Mesenchymal stem cell (in vitro differentiated cells and primary cell): Measurements from ENCODE around the gene XRCC5.

Source experiments
- DNase-seq: peaks from one replicate; pipeline ENCODE4 v3.0.0-alpha.2; 2013
- H2AFZ ChIP-seq: one replicate; pipeline ENCODE4 v1.6.1; 2013; ENCODE audit warnings: low read depth, mild to moderate bottlenecking, control low read depth, inconsistent platforms, low read length, moderate library complexity
- H2AK5ac ChIP-seq: 2 replicates; pipeline ENCODE4 v1.6.1; 2013; ENCODE audit warnings: low read length, moderate library complexity, mild to moderate bottlenecking, inconsistent platforms; ENCODE audit not compliant: severe bottlenecking
- H2BK120ac ChIP-seq: one replicate; pipeline ENCODE4 v1.6.1; 2013; ENCODE audit warnings: low read depth, mild to moderate bottlenecking, inconsistent platforms, low read length, moderate library complexity
- H2BK12ac ChIP-seq, 2 experiments: one replicate each; pipeline ENCODE4 v1.6.1; 2013; ENCODE audit warnings: inconsistent platforms in 2 of 2, low read length in 2 of 2, mild to moderate bottlenecking in 2 of 2, moderate library complexity in 2 of 2, control low read depth in 1 of 2
- H2BK15ac ChIP-seq: one replicate; pipeline ENCODE4 v1.6.1; 2013; ENCODE audit warnings: mild to moderate bottlenecking, low read depth, inconsistent platforms; ENCODE audit not compliant: poor library complexity, severe bottlenecking
- H2BK5ac ChIP-seq: 2 replicates; pipeline ENCODE4 v1.6.1; 2013; ENCODE audit warnings: low read depth, mild to moderate bottlenecking, low read length, control low read depth, inconsistent platforms; ENCODE audit not compliant: poor library complexity, severe bottlenecking
- H3K14ac ChIP-seq, 2 experiments: one replicate each; pipeline ENCODE4 v1.6.1; 2013; ENCODE audit warnings: inconsistent platforms in 2 of 2, low read length in 2 of 2, control low read depth in 1 of 2, mild to moderate bottlenecking in 1 of 2, moderate library complexity in 1 of 2
- H3K18ac ChIP-seq, 2 experiments: one replicate each; pipeline ENCODE4 v1.6.1; 2013; ENCODE audit warnings: inconsistent platforms in 2 of 2, low read length in 2 of 2, control low read depth in 1 of 2, low read depth in 1 of 2, mild to moderate bottlenecking in 1 of 2
- H3K23ac ChIP-seq, 2 experiments: one replicate each; pipeline ENCODE4 v1.6.1; 2013; ENCODE audit warnings: inconsistent platforms in 2 of 2, low read length in 2 of 2, mild to moderate bottlenecking in 2 of 2, moderate library complexity in 2 of 2, control low read depth in 1 of 2
- H3K27ac ChIP-seq: 2 replicates; pipeline ENCODE4 v1.5.1; 2013; ENCODE audit warnings: mild to moderate bottlenecking, moderate library complexity, low read length, control low read depth, inconsistent platforms; ENCODE audit not compliant: poor library complexity, severe bottlenecking
- H3K27me3 ChIP-seq, 2 experiments: 2 replicates each; pipeline versions ENCODE4 v1.6.1 to v1.7.0; 2013; ENCODE audit warnings: low read length in 2 of 2, mild to moderate bottlenecking in 2 of 2, moderate library complexity in 2 of 2, control low read depth in 1 of 2, inconsistent platforms in 1 of 2; ENCODE audit not compliant: control insufficient read depth in 1 of 2, insufficient read depth in 1 of 2
- H3K36me3 ChIP-seq, 2 experiments: 2 replicates each; pipeline versions ENCODE4 v1.6.1 to v1.7.0; 2013; ENCODE audit warnings: low read length in 2 of 2, control low read depth in 1 of 2, inconsistent platforms in 1 of 2, low read depth in 1 of 2, mild to moderate bottlenecking in 1 of 2; ENCODE audit not compliant: insufficient read depth in 2 of 2, control insufficient read depth in 1 of 2
- H3K4ac ChIP-seq, 2 experiments: one replicate each; pipeline ENCODE4 v1.6.1; 2013; ENCODE audit warnings: inconsistent platforms in 2 of 2, low read length in 2 of 2, mild to moderate bottlenecking in 2 of 2, moderate library complexity in 2 of 2, control low read depth in 1 of 2, low read depth in 1 of 2
- H3K4me1 ChIP-seq: 2 replicates; pipeline ENCODE4 v1.6.1; 2013; ENCODE audit warnings: low read depth, low read length, control low read depth; ENCODE audit not compliant: control insufficient read depth, insufficient read depth
- H3K4me2 ChIP-seq: 2 replicates; pipeline ENCODE4 v1.6.1; 2013; ENCODE audit warnings: low read length, mild to moderate bottlenecking, inconsistent platforms; ENCODE audit not compliant: poor library complexity, severe bottlenecking
- H3K4me3 ChIP-seq, 2 experiments: 2 replicates each; pipeline versions ENCODE4 v1.5.1 to v1.7.0; 2013; ENCODE audit warnings: low read length in 2 of 2, mild to moderate bottlenecking in 2 of 2, control low read depth in 1 of 2, low read depth in 1 of 2; ENCODE audit not compliant: insufficient read depth in 1 of 2
- H3K79me1 ChIP-seq: replicated peaks from 2 replicates; pipeline ENCODE4 v1.6.1; 2013; ENCODE audit warnings: mild to moderate bottlenecking, control low read depth, low read length, inconsistent platforms; ENCODE audit not compliant: poor library complexity, severe bottlenecking
- H3K9ac ChIP-seq: 2 replicates; pipeline ENCODE4 v1.7.0; 2013; ENCODE audit warnings: mild to moderate bottlenecking, low read length, moderate library complexity
- H3K9me3 ChIP-seq: 2 replicates; pipeline ENCODE4 v1.7.0; 2013; ENCODE audit warnings: mild to moderate bottlenecking, low read length; ENCODE audit not compliant: control insufficient read depth
- H4K8ac ChIP-seq: one replicate; pipeline ENCODE4 v1.6.1; 2013; ENCODE audit warnings: inconsistent platforms, mild to moderate bottlenecking, low read length, moderate library complexity
- H4K91ac ChIP-seq: one replicate; pipeline ENCODE4 v1.6.1; 2013; ENCODE audit warnings: mild to moderate bottlenecking, low read length, inconsistent platforms
- WGBS: methylation state at CpG from one replicate; pipeline ENCODE4 v1.1.7; 2013; ENCODE audit warnings: mixed read lengths; 5-methylcytosine and 5-hydroxymethylcytosine counted together

The XRCC5 gene

GRCh38 chr2:216110620-216111019, 1.5 kb downstream of the XRCC5 start:
- H3K4me2 ChIP-seq = peak overlapping the region; percentile 64
- H4K91ac ChIP-seq = no peak overlapping the region
- no peak overlapping the region for H3K27ac ChIP-seq
- H2BK15ac ChIP-seq = no peak overlapping the region
- DNase-seq = no peak
- H3K36me3 ChIP-seq = peaks cover 8 to 47% of the 10 kb centered on the region in 2 experiments
- H3K23ac ChIP-seq = no peak overlapping the region
- peaks cover 8% of the 10 kb centered on the region for H3K4me1 ChIP-seq
- H3K18ac ChIP-seq = no peak overlapping the region
- H4K8ac ChIP-seq = no peak overlapping the region
- H3K27me3 ChIP-seq = no peaks in the 10 kb centered on the region
- no peak overlapping the region for H2AK5ac ChIP-seq
- no peak overlapping the region for H3K14ac ChIP-seq
- no peak overlapping the region for H2BK12ac ChIP-seq
- H3K4ac ChIP-seq = no peak overlapping the region
- no peaks in the 10 kb centered on the region for H3K9me3 ChIP-seq
- no peak overlapping the region for H2BK120ac ChIP-seq
- peak overlapping the region; percentile 98 for H3K9ac ChIP-seq
- no CpG with 5 or more reads among the region's 1 CpG for whole genome bisulfite sequencing
- peaks cover 2% of the 10 kb centered on the region for H3K79me1 ChIP-seq
- H2BK5ac ChIP-seq = no peak overlapping the region
- no peak overlapping the region for H2AFZ ChIP-seq
- peak overlapping the region in 1 of 2 experiments; percentile 96 for H3K4me3 ChIP-seq

- 90% methylated on average over 7 of the region's 7 CpGs for WGBS
- H4K8ac ChIP-seq = no peak overlapping the region
- no peak overlapping the region for H2BK12ac ChIP-seq
- H3K36me3 ChIP-seq = peaks cover 8 to 50% of the 10 kb centered on the region in 2 experiments
- peak overlapping the region; percentile 5 for H3K4me2 ChIP-seq
- no peak overlapping the region for H3K27ac ChIP-seq
- H3K14ac ChIP-seq = no peak overlapping the region
- H3K23ac ChIP-seq = no peak overlapping the region
- H3K4ac ChIP-seq = no peak overlapping the region
- H2AK5ac ChIP-seq = peak overlapping the region; percentile 35
- peak overlapping the region; percentile 98 for H3K9ac ChIP-seq
- no peaks in the 10 kb centered on the region for H3K9me3 ChIP-seq
- H3K27me3 ChIP-seq = no peaks in the 10 kb centered on the region
- H3K4me3 ChIP-seq = peak overlapping the region in 1 of 2 experiments; percentile 96
- no peak overlapping the region for H4K91ac ChIP-seq
- DNase-seq = no peak
- peaks cover 8% of the 10 kb centered on the region for H3K4me1 ChIP-seq
- H3K79me1 ChIP-seq = peaks cover 2% of the 10 kb centered on the region
- H2BK15ac ChIP-seq = no peak overlapping the region
- H2BK5ac ChIP-seq = no peak overlapping the region
- no peak overlapping the region for H3K18ac ChIP-seq
- H2AFZ ChIP-seq = no peak overlapping the region
- H2BK120ac ChIP-seq = no peak overlapping the region
These were observed 2.0 kb downstream of the XRCC5 start for GRCh38 chr2:216111122-216111521.

GRCh38 chr2:216112926-216113325, 3.8 kb downstream of the XRCC5 start:
- Histone ChIP-seq H4K91ac (no peak overlapping the region), H3K14ac (no peak overlapping the region), H3K4me1 (peaks cover 8% of the 10 kb centered on the region), H2BK120ac (no peak overlapping the region), H3K4me2 (no peak overlapping the region), H2BK5ac (no peak overlapping the region), H3K36me3 (peaks cover 8 to 68% of the 10 kb centered on the region in 2 experiments), H3K4me3 (no peak overlapping the region), H2BK15ac (no peak overlapping the region), H2AFZ (no peak overlapping the region), H2BK12ac (no peak overlapping the region), H3K23ac (no peak overlapping the region), H3K27ac (no peak overlapping the region), H3K9ac (peak overlapping the region; percentile 98), H3K9me3 (no peaks in the 10 kb centered on the region), H2AK5ac (no peak overlapping the region), H3K79me1 (peaks cover 2% of the 10 kb centered on the region), H4K8ac (no peak overlapping the region), H3K27me3 (no peaks in the 10 kb centered on the region), H3K18ac (no peak overlapping the region), H3K4ac (no peak overlapping the region)
- WGBS = 100% methylated on average over 3 of the region's 4 CpGs
- no peak for DNase-seq

- no peak overlapping the region for H4K91ac ChIP-seq
- no peaks in the 10 kb centered on the region for H3K27me3 ChIP-seq
- peaks cover 11 to 75% of the 10 kb centered on the region in 2 experiments for H3K36me3 ChIP-seq
- H2AK5ac ChIP-seq = no peak overlapping the region
- no peaks in the 10 kb centered on the region for H3K9me3 ChIP-seq
- H3K18ac ChIP-seq = no peak overlapping the region
- H3K4me3 ChIP-seq = no peak overlapping the region
- no peak overlapping the region for H2BK12ac ChIP-seq
- peaks cover 4% of the 10 kb centered on the region for H3K4me1 ChIP-seq
- no peak overlapping the region for H3K23ac ChIP-seq
- no peak overlapping the region for H3K14ac ChIP-seq
- no peak overlapping the region for H3K4ac ChIP-seq
- H2BK5ac ChIP-seq = no peak overlapping the region
- no peak overlapping the region for H3K4me2 ChIP-seq
- no peak overlapping the region for H4K8ac ChIP-seq
- no peak for DNase-seq
- H2AFZ ChIP-seq = no peak overlapping the region
- 94% methylated on average over 3 of the region's 3 CpGs for WGBS
- H2BK120ac ChIP-seq = no peak overlapping the region
- no peak overlapping the region for H3K27ac ChIP-seq
- peak overlapping the region; percentile 98 for H3K9ac ChIP-seq
- peaks cover 4% of the 10 kb centered on the region for H3K79me1 ChIP-seq
- no peak overlapping the region for H2BK15ac ChIP-seq
These were observed 4.4 kb downstream of the XRCC5 start for GRCh38 chr2:216113572-216113971.
